H1 (cell line): ENCODE measurements around the gene PPP1R9A. TPM values are rescaled to one million over a fixed set of nuclear protein-coding genes. Genes with fewer than 3 reads are reported as not detected.

Experiments used
- CTCF ChIA-PET: fragments of 300-600 bp; sonication (Branson Sonifier 250); formaldehyde crosslinking; loops from one replicate; lab custom pipeline; 2021; ENCODE audit not compliant: partially characterized antibody; lab: Charles Lee
- POLR2A ChIA-PET: fragments of 300-600 bp; sonication (Branson Sonifier 250); formaldehyde crosslinking; loops from one replicate; lab custom pipeline; 2021; ENCODE audit warnings: inconsistent platforms; ENCODE audit not compliant: partially characterized antibody; lab: Charles Lee
- DNase-seq, 2 experiments: peaks; one replicate each; pipeline versions ENCODE4 v3.0.0 to v3.0.0-alpha.2; 2010 to 2022; ENCODE audit warnings: low spot score in 2 of 2, low read depth in 1 of 2, mixed read lengths in 1 of 2
- FAIRE-seq: peaks from 2 replicates; lab custom pipeline; 2011; peaks lifted over from hg19 to GRCh38; lab: Jason Lieb, UNC
- H2AFZ ChIP-seq: 2 replicates; pipeline ENCODE4 v1.8.1; 2012; ENCODE audit warnings: low read length, inconsistent platforms
- H2AK5ac ChIP-seq: 2 replicates; pipeline ENCODE4 v1.6.1; 2013; ENCODE audit warnings: low read depth, low read length
- H2BK120ac ChIP-seq: replicated peaks from 2 replicates; pipeline ENCODE3; 2013; ENCODE audit warnings: low read depth, low read length, inconsistent platforms
- H2BK12ac ChIP-seq: 2 replicates; pipeline ENCODE4 v1.6.1; 2013; ENCODE audit warnings: low read depth, low read length
- H2BK15ac ChIP-seq: 2 replicates; pipeline ENCODE4 v1.6.1; 2013; ENCODE audit warnings: low read length
- H2BK20ac ChIP-seq: 2 replicates; pipeline ENCODE4 v1.6.1; 2013; ENCODE audit warnings: low read length
- H2BK5ac ChIP-seq: 2 replicates; pipeline ENCODE4 v1.6.1; 2013; ENCODE audit warnings: low read depth, low read length
- H3K14ac ChIP-seq: 2 replicates; pipeline ENCODE4 v1.6.1; 2013; ENCODE audit warnings: inconsistent platforms; ENCODE audit not compliant: insufficient read length
- H3K18ac ChIP-seq: 2 replicates; pipeline ENCODE4 v1.6.1; 2013; ENCODE audit warnings: low read length; ENCODE audit errors: extremely low read depth
- H3K23ac ChIP-seq: 2 replicates; pipeline ENCODE4 v1.6.1; 2013; ENCODE audit warnings: inconsistent platforms; ENCODE audit not compliant: insufficient read length
- H3K23me2 ChIP-seq: 2 replicates; pipeline ENCODE4 v1.6.1; 2013; ENCODE audit warnings: low read depth, low read length
- H3K27ac ChIP-seq: 2 replicates; pipeline ENCODE4 v1.6.1; 2011; ENCODE audit warnings: low read depth, low read length, inconsistent platforms
- H3K27me3 ChIP-seq, 4 experiments: replicated peaks in 1 of 4; 1 replicate in 1 of 4; 2 replicates in 3 of 4; pipeline versions ENCODE4 v1.6.1 to v1.8.1; 2011 to 2013; ENCODE audit warnings: low read length in 3 of 4, mild to moderate bottlenecking in 3 of 4, inconsistent platforms in 2 of 4, mixed read lengths in 2 of 4, moderate library complexity in 1 of 4; ENCODE audit not compliant: control insufficient read depth in 3 of 4, insufficient read depth in 3 of 4; ENCODE audit errors: extremely low read depth in 1 of 4
- H3K36me3 ChIP-seq, 4 experiments: 2 replicates each; pipeline versions ENCODE4 v1.6.1 to v1.8.1; 2011 to 2013; ENCODE audit warnings: mild to moderate bottlenecking in 4 of 4, low read length in 3 of 4, moderate library complexity in 2 of 4, control low read depth in 1 of 4, inconsistent platforms in 1 of 4; ENCODE audit not compliant: insufficient read depth in 4 of 4, control insufficient read depth in 2 of 4
- H3K4ac ChIP-seq: replicated peaks from 2 replicates; pipeline ENCODE3; 2013; ENCODE audit warnings: low read length, low read depth, mixed read lengths, inconsistent platforms; ENCODE audit not compliant: insufficient read length
- H3K4me1 ChIP-seq, 4 experiments: replicated peaks in 1 of 4; 1 replicate in 1 of 4; 2 replicates in 3 of 4; pipeline versions ENCODE4 v1.6.1 to v1.8.1; 2011 to 2013; ENCODE audit warnings: low read length in 3 of 4, inconsistent platforms in 2 of 4, mixed read lengths in 1 of 4; ENCODE audit not compliant: insufficient read depth in 4 of 4, control insufficient read depth in 3 of 4
- H3K4me2 ChIP-seq, 2 experiments: 2 replicates each; pipeline versions ENCODE4 v1.6.1 to v1.8.1; 2011 to 2013; ENCODE audit warnings: low read depth in 2 of 2, low read length in 2 of 2, control low read depth in 1 of 2, inconsistent platforms in 1 of 2, mild to moderate bottlenecking in 1 of 2; ENCODE audit not compliant: insufficient read depth in 1 of 2
- H3K4me3 ChIP-seq, 4 experiments: fragments of 200-600, 300-600 bp in 1 of 4; sonication (generic), shearing (Covaris generic), sonication (Bioruptor Twin) in 1 of 4; 2 replicates each; pipeline versions ENCODE4 v1.5.1 to v1.8.1; 2011 to 2016; ENCODE audit warnings: low read length in 4 of 4, low read depth in 3 of 4, control low read depth in 2 of 4, inconsistent platforms in 2 of 4, mild to moderate bottlenecking in 2 of 4, mixed read lengths in 1 of 4, moderate library complexity in 1 of 4; ENCODE audit not compliant: insufficient read depth in 2 of 4; ENCODE audit errors: extremely low read depth in 1 of 4
- H3K56ac ChIP-seq: replicated peaks from 2 replicates; pipeline ENCODE3; 2013; ENCODE audit warnings: low read depth, mild to moderate bottlenecking, mixed read lengths, low read length, inconsistent platforms; ENCODE audit not compliant: insufficient read length
- H3K79me1 ChIP-seq: 2 replicates; pipeline ENCODE4 v1.6.1; 2013; ENCODE audit warnings: low read depth, low read length, control low read depth
- H3K79me2 ChIP-seq, 2 experiments: 2 replicates each; pipeline versions ENCODE4 v1.6.1 to v1.8.1; 2012 to 2013; ENCODE audit warnings: low read length in 2 of 2, mild to moderate bottlenecking in 2 of 2, inconsistent platforms in 1 of 2; ENCODE audit not compliant: insufficient read depth in 2 of 2, control insufficient read depth in 1 of 2
- H3K9ac ChIP-seq, 4 experiments: replicated peaks in 1 of 4; 1 replicate in 1 of 4; 2 replicates in 3 of 4; pipeline versions ENCODE4 v1.6.1 to v1.8.1; 2011 to 2013; ENCODE audit warnings: low read depth in 3 of 4, low read length in 3 of 4, control low read depth in 2 of 4, mild to moderate bottlenecking in 2 of 4, moderate library complexity in 2 of 4, inconsistent platforms in 1 of 4; ENCODE audit errors: extremely low read depth in 1 of 4
- H3K9me3 ChIP-seq, 2 experiments: 2 replicates each; pipeline versions ENCODE4 v1.6.1 to v1.8.1; 2012 to 2013; ENCODE audit warnings: mild to moderate bottlenecking in 2 of 2, moderate library complexity in 2 of 2, control low read depth in 1 of 2, inconsistent platforms in 1 of 2, low read depth in 1 of 2, low read length in 1 of 2, mixed read lengths in 1 of 2; ENCODE audit not compliant: insufficient read depth in 2 of 2
- H4K20me1 ChIP-seq, 2 experiments: replicated peaks in 1 of 2; 2 replicates each; pipeline versions ENCODE3 to v1.8.1; 2011 to 2013; ENCODE audit warnings: inconsistent platforms in 2 of 2, low read length in 2 of 2, mild to moderate bottlenecking in 1 of 2; ENCODE audit not compliant: insufficient read depth in 2 of 2, control insufficient read depth in 1 of 2
- H4K5ac ChIP-seq: 2 replicates; pipeline ENCODE4 v1.6.1; 2013; ENCODE audit warnings: low read length, low read depth, mixed read lengths, inconsistent platforms; ENCODE audit not compliant: insufficient read length
- H4K8ac ChIP-seq: 2 replicates; pipeline ENCODE4 v1.8.0; 2013; ENCODE audit warnings: mild to moderate bottlenecking, moderate library complexity, low read length, inconsistent platforms; ENCODE audit not compliant: insufficient read depth; ENCODE audit errors: extremely low read depth
- H4K91ac ChIP-seq: replicated peaks from 2 replicates; pipeline ENCODE3; 2013; ENCODE audit warnings: low read length, mixed read lengths, inconsistent platforms; ENCODE audit not compliant: insufficient read length
- BACH1 ChIP-seq: IDR thresholded peaks from 2 replicates; pipeline ENCODE4 v1.6.1; 2012; ENCODE audit warnings: low read length, improper control_type of control experiment
- BCL11A ChIP-seq, 2 experiments: IDR thresholded peaks; one replicate each; pipeline ENCODE4 v1.6.1; 2011; ENCODE audit warnings: low read depth in 2 of 2, low read length in 2 of 2, mild to moderate bottlenecking in 2 of 2
- BRCA1 ChIP-seq: IDR thresholded peaks from 2 replicates; pipeline ENCODE4 v1.6.1; 2012; ENCODE audit warnings: low read depth, low read length, improper control_type of control experiment
- FOSL1 ChIP-seq: IDR thresholded peaks from 2 replicates; pipeline ENCODE4 v1.6.1; 2011; ENCODE audit warnings: mild to moderate bottlenecking, low read depth, low read length, moderate library complexity; ENCODE audit not compliant: insufficient read depth
- HDAC6 ChIP-seq: IDR thresholded peaks from one replicate; pipeline ENCODE4 v1.7.1; 2012; ENCODE audit warnings: low read depth, mild to moderate bottlenecking, inconsistent platforms, low read length, moderate library complexity
- RNF2 ChIP-seq: fragments of 200-900, 300-1000 bp; sonication (generic); IDR thresholded peaks from 2 replicates; pipeline ENCODE4 v1.7.1; 2016; ENCODE audit warnings: borderline replicate concordance, low read depth, mild to moderate bottlenecking, antibody characterized with exemption, low read length; ENCODE audit not compliant: poor library complexity, severe bottlenecking; ENCODE audit errors: missing control alignments
- SIN3A ChIP-seq, 2 experiments: IDR thresholded peaks in 1 of 2; conservative IDR thresholded peaks in 1 of 2; 2 replicates each; pipeline ENCODE4 v1.6.1; 2011 to 2012; ENCODE audit warnings: low read length in 2 of 2, improper control_type of control experiment in 1 of 2, low read depth in 1 of 2, mild to moderate bottlenecking in 1 of 2
- SP2 ChIP-seq: IDR thresholded peaks from 2 replicates; pipeline ENCODE4 v1.6.1; 2012; ENCODE audit warnings: mild to moderate bottlenecking, low read length, inconsistent platforms
- TEAD4 ChIP-seq: IDR thresholded peaks from 2 replicates; pipeline ENCODE4 v1.6.1; 2012; ENCODE audit warnings: low read depth, low read length, inconsistent platforms, mixed read lengths
- WGBS, 2 experiments: shearing (Covaris generic) in 1 of 2; methylation state at CpG; one replicate each; pipeline versions ENCODE4 v1.1.6 to v1.1.7; 2013 to 2015; ENCODE audit warnings: low lambda C conversion rate in 2 of 2, mixed read lengths in 2 of 2, inconsistent platforms in 1 of 2, low coverage in 1 of 2, missing lambda C conversion rate in 1 of 2; ENCODE audit not compliant: insufficient replicate concordance in 2 of 2, insufficient coverage in 1 of 2, insufficient read length in 1 of 2; ENCODE audit errors: extremely low coverage in 1 of 2, missing lambda C conversion rate in 1 of 2; 5-methylcytosine and 5-hydroxymethylcytosine counted together
- polyA plus RNA-seq, 7 experiments: library from polyadenylated mRNA; depleted of rRNA in 3 of 7; stranded (reverse) in 5 of 7; unstranded in 2 of 7; fragments of >200 nt in 5 of 7; fragments of 200-250 nt in 2 of 7; gene quantifications; 1 replicate in 5 of 7; 2 replicates in 1 of 7; 4 replicates in 1 of 7; pipeline versions ENCODE4 v1.2.1 to v1.2.3, GENCODE V29; 2011 to 2013; ENCODE audit warnings: missing spikeins in 2 of 7, mixed read lengths in 2 of 7
- total RNA-seq: library from RNA; stranded (reverse); fragmentation: NEBNext Ultra II Directional; extraction: Animal tissue kit (Norgen Biotek cat#: 25700); gene quantifications from 2 replicates; pipeline ENCODE4 v1.2.1, GENCODE V29; 2021
- TF ChIP-seq, protein P1 (sequence below): IDR thresholded peaks from 2 replicates; pipeline ENCODE4 v1.6.1; 2012; ENCODE audit warnings: inconsistent platforms

Gene PPP1R9A
- total and polyA plus RNA-seq, 2 of the 8 experiments (the other 6 are each of a cell fraction or from before 2014, with no cell fraction given), result 3.0 to 20.3 TPM

DNA sequence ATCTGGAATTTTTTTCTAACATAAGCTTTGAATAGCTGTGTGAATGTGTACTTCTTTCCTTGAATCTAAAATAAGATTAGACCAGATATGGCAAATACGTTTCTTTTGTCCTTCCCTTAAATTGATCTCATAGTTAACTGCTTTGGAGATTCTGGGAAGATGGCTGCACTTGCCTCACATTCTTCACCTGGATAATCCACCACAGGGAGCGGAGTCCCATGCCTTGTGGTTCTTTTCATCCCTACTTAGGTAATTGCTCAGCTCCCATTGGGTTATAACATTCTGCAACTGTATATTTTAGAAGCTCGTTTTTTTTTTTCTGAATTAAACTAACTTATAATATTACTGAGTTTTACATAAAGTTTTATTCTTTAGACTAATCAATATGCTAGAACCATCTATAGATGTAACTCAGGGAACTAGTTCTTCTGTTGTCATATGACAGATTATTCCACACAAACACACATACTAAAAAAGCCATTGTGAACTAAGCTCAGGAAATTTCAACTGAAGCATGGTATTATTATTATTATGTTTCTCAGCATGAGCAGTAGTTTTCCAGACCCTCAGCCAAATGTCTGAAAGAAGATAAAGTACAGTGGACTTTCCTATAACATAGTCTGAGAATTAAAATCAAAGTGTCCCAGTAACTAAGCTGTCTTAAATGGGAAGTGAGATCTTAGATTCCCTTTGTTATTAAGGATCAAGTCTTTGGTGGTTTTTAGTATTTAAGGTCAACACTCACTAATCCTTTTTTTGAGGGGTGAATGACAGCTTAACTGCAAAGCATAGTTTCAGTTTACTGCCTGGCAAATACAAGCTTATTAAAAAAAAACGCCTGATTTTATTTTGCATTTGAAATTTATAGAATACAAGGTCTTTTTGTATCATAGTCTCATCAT is 182.3 kb downstream of the PPP1R9A start:
- Histone ChIP-seq H3K4me1 (no peaks in the 10 kb centered on the region), H3K9me3 (no peaks in the 10 kb centered on the region), H3K56ac (no peak overlapping the region), H4K20me1 (no peaks in the 10 kb centered on the region), H2BK5ac (no peak overlapping the region), H3K18ac (no peak overlapping the region), H2BK12ac (no peak overlapping the region), H3K9ac (no peak overlapping the region), H4K8ac (no peak overlapping the region), H3K14ac (no peak overlapping the region), H2BK15ac (no peak overlapping the region), H3K27ac (no peak overlapping the region), H2AK5ac (no peak overlapping the region), H3K23ac (no peak overlapping the region), H2BK120ac (no peak overlapping the region), H3K4me3 (no peak overlapping the region), H2AFZ (no peak overlapping the region), H4K91ac (no peak overlapping the region), H3K23me2 (no peaks in the 10 kb centered on the region), H3K79me2 (no peaks in the 10 kb centered on the region), H4K5ac (no peak overlapping the region), H2BK20ac (no peak overlapping the region), H3K4me2 (no peak overlapping the region), H3K36me3 (no peaks in the 10 kb centered on the region; a peak in 1 of 8 replicates), H3K4ac (no peak overlapping the region), H3K79me1 (no peaks in the 10 kb centered on the region), H3K27me3 (no peaks in the 10 kb centered on the region)
- CTCF ChIA-PET, result interaction anchor here (0.6 kb wide), 1 partner anchor 871 kb away, joined by 3 read pairs; no protein-coding TSS in a partner anchor
- WGBS, 2 experiments, result 90% methylated on average over 4 of the region's 4 CpGs; no CpG with 5 or more reads in 1 of the 2 experiments
- FAIRE-seq (no peak), DNase-seq (no peak)
- TF ChIP-seq BACH1 (no peak), HDAC6 (no peak), BCL11A (IDR thresholded peaks at IDR 0.05; ENCODE audit: low read depth in 2 of 2, low read length in 2 of 2) (no peak), FOSL1 (no peak), SIN3A (conservative IDR thresholded peaks at IDR 0.05 in 1 of 2, IDR thresholded peaks at IDR 0.05 in 1 of 2; ENCODE audit: low read depth in 1 of 2, low read length in 2 of 2) (no peak), TEAD4 (no peak), RNF2 (no peak), SP2 (no peak), BRCA1 (no peak)
- TF ChIP-seq, protein P1, sequence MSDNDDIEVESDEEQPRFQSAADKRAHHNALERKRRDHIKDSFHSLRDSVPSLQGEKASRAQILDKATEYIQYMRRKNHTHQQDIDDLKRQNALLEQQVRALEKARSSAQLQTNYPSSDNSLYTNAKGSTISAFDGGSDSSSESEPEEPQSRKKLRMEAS, result no peak
- POLR2A ChIA-PET, result interaction anchor here (0.6 kb wide), 1 partner anchor 110 kb away, joined by 3 read pairs; no protein-coding TSS in a partner anchor
